Psoas muscle (tissue), 8 donors: ENCODE results near the gene ZBTB7A. TPM values are rescaled to one million over a fixed set of nuclear protein-coding genes. Genes with fewer than 3 reads are reported as not detected.
A peak's percentile ranks its signal among the peaks of the same experiment; 100 is the strongest.

Experiments
- ATAC-seq, 4 donors: fragments of 200-7000 bp; cut with Tn5 transposase; one replicate each; pipeline ENCODE4 v1.9.1; 2020; ENCODE audit warnings: moderate library complexity in 3 of 4, mild to moderate bottlenecking in 2 of 4
- DNase-seq, 2 donors: peaks; one replicate each; pipeline ENCODE4 v3.0.0-alpha.2; 2020
- H3K27ac ChIP-seq: fragments of 200-600 bp; one replicate; pipeline ENCODE4 v1.8.0; 2022
- H3K27me3 ChIP-seq, 3 donors: fragments of 200-600 bp in 1 of 3; one replicate each; pipeline versions ENCODE4 v1.6.1 to v1.8.0; 2013 to 2022; ENCODE audit warnings: low read length in 2 of 3, mild to moderate bottlenecking in 2 of 3, moderate library complexity in 1 of 3; ENCODE audit not compliant: insufficient read depth in 3 of 3
- H3K36me3 ChIP-seq, 2 donors: fragments of 200-600 bp in 1 of 2; one replicate each; pipeline versions ENCODE4 v1.6.1 to v1.8.0; 2013 to 2022; ENCODE audit warnings: low read depth in 1 of 2, mild to moderate bottlenecking in 1 of 2, moderate library complexity in 1 of 2; ENCODE audit not compliant: insufficient read depth in 1 of 2
- H3K4me1 ChIP-seq: fragments of 200-600 bp; one replicate; pipeline ENCODE4 v1.8.0; 2022
- H3K4me3 ChIP-seq: fragments of 200-600 bp; one replicate; pipeline ENCODE4 v1.8.0; 2022; ENCODE audit warnings: mild to moderate bottlenecking
- H3K9me3 ChIP-seq: fragments of 200-600 bp; one replicate; pipeline ENCODE4 v1.8.0; 2022
- CTCF ChIP-seq: fragments of 200-600 bp; IDR thresholded peaks from one replicate; pipeline ENCODE4 v1.8.0; 2022; ENCODE audit warnings: antibody characterized with exemption
- WGBS, 3 donors: extraction: QIAGEN DNeasy Blood & Tissue Kit; methylation state at CpG; one replicate each; pipeline versions ENCODE4 v1.1.6 to v1.1.7; 2013; 5-methylcytosine and 5-hydroxymethylcytosine counted together
- intact Hi-C, 2 donors: fragments of 100-400 bp; cut with DNase I; formaldehyde crosslinking; loops; one replicate each; pipeline versions ENCODE4 v1.11.0 to v1.14.2; 2022
- polyA plus RNA-seq, 3 donors: library from polyadenylated mRNA; stranded (reverse); fragments of 200-250 nt; gene quantifications; one replicate each; pipeline ENCODE4 v1.2.3, GENCODE V29; 2013
- total RNA-seq, 4 donors: library from RNA; stranded (reverse); fragmentation: NEBNext Ultra II Directional in 2 of 4; extraction: Animal tissue kit (Norgen Biotek cat#: 25700) in 2 of 4; gene quantifications; one replicate each; pipeline versions ENCODE4 v1.2.1 to v1.2.4, GENCODE V29; 2021 to 2023
- donor health status: healthy with polysubstance abuse.
- donor health status: DM: no; HTN: no; CAD: no; lungs with moderate emphysema.
- donor health status: Bipolar disorder and iron deficiency.
- donor health status: healthy.
- donor health status: DM: yes; HTN: yes; CAD: no.
- donor health status: DM: no; HTN: no; CAD: no.
- donor health status: DM: no; HTN: no; CAD: no.
- donor health status: DM: yes; HTN: yes; CAD: no.

The ZBTB7A gene
- total and polyA plus RNA-seq, 7 donors, result 18.5 to 55.9 (median 25.7) TPM

- intact Hi-C loops, result loop anchor here in 1 of 2 donors (5.0 kb wide), 2 partner anchors 55 to 80 kb away; partner anchors contain the start of gene PIAS4
- H3K4me3 ChIP-seq, result peak overlapping the region; percentile 97
- no peaks in the 10 kb centered on the region for H3K27me3 ChIP-seq
- ATAC-seq (no peak), DNase-seq (peak; percentile 22 to 63)
- peak overlapping the region; percentile 96 for H3K27ac ChIP-seq
- 47 to 62% (median 50%) methylated on average over 28 to 29 of the region's 29 CpGs for WGBS, 3 donors
- no peaks in the 10 kb centered on the region for H3K9me3 ChIP-seq
- TF ChIP-seq CTCF, result no peak
- H3K36me3 ChIP-seq, result no peaks in the 10 kb centered on the region
- peaks cover 64% of the 10 kb centered on the region for H3K4me1 ChIP-seq
Measured at GRCh38 chr19:4061683-4062418, 4.8 kb downstream of the ZBTB7A start.

GRCh38 chr19:4061178-4061682 is 5.5 kb downstream of the ZBTB7A start:
- intact Hi-C loops, result loop anchor here in 1 of 2 donors (5.0 kb wide), 2 partner anchors 54 to 79 kb away; partner anchors contain the start of gene PIAS4
- TF ChIP-seq CTCF, result no peak

GRCh38 chr19:4060621-4061177 is 6.0 kb downstream of the ZBTB7A start:
- intact Hi-C loops, result loop anchor here in 1 of 2 donors (5.0 kb wide), 2 partner anchors 53 to 78 kb away; partner anchors contain the start of gene PIAS4
- ATAC-seq (no peak), DNase-seq (no peak)
- no peak for TF ChIP-seq CTCF
- Histone ChIP-seq H3K27me3 (no peaks in the 10 kb centered on the region), H3K9me3 (no peaks in the 10 kb centered on the region), H3K4me1 (peaks cover 64% of the 10 kb centered on the region), H3K27ac (peak overlapping the region; percentile 96), H3K4me3 (peak overlapping the region; percentile 97), H3K36me3 (no peaks in the 10 kb centered on the region)
- WGBS, 3 donors, result 72 to 86% (median 77%) methylated on average over 16 of the region's 16 CpGs

More at GRCh38 chr19:4061178-4061682, 5.5 kb downstream of the ZBTB7A start:
- H3K27me3 ChIP-seq, result no peaks in the 10 kb centered on the region
- H3K36me3 ChIP-seq, result no peaks in the 10 kb centered on the region
- 4 to 11% (median 7%) methylated on average over 11 to 23 of the region's 23 CpGs for WGBS, 3 donors
- DNase-seq (peak; percentile 89 to 94), ATAC-seq (peak; percentile 19 to 57 (median 50))
- H3K4me3 ChIP-seq, result peak overlapping the region; percentile 97
- peak overlapping the region; percentile 96 for H3K27ac ChIP-seq
- H3K9me3 ChIP-seq, result no peaks in the 10 kb centered on the region
- H3K4me1 ChIP-seq, result peaks cover 64% of the 10 kb centered on the region

GRCh38 chr19:4059891-4060620 is 6.6 kb downstream of the ZBTB7A start:
- no peak for TF ChIP-seq CTCF
- 52 to 63% (median 53%) methylated on average over 37 to 42 of the region's 42 CpGs for WGBS, 3 donors
- H3K4me3 ChIP-seq, result peak overlapping the region; percentile 97
- H3K9me3 ChIP-seq, result no peaks in the 10 kb centered on the region
- peaks cover 0 to 3% of the 10 kb centered on the region in 2 donors for H3K36me3 ChIP-seq
- H3K27me3 ChIP-seq, result no peaks in the 10 kb centered on the region
- peaks cover 64% of the 10 kb centered on the region for H3K4me1 ChIP-seq
- peak in 1 of 4 donors; percentile 4 for ATAC-seq
- intact Hi-C loops, result loop anchor here in 1 of 2 donors (5.0 kb wide), 2 partner anchors 53 to 78 kb away; partner anchors contain the start of gene PIAS4
- peak; percentile 84 to 90 for DNase-seq
- peak overlapping the region; percentile 96 for H3K27ac ChIP-seq
